HG02763 (cell line): ENCODE measurements around the gene TNPO3.
"Not testable (repeated sequence)": the region's sequence is repeated elsewhere in the genome, so short reads cannot be mapped to it uniquely, and the experiment has no call there.

Experiments
- ATAC-seq: cut with Tn5 transposase; IDR thresholded peaks from one replicate; pipeline ENCODE4 v1.9.1; 2021; ENCODE audit warnings: mild to moderate bottlenecking, moderate library complexity; ENCODE audit not compliant: unreplicated experiment

Gene TNPO3

DNA sequence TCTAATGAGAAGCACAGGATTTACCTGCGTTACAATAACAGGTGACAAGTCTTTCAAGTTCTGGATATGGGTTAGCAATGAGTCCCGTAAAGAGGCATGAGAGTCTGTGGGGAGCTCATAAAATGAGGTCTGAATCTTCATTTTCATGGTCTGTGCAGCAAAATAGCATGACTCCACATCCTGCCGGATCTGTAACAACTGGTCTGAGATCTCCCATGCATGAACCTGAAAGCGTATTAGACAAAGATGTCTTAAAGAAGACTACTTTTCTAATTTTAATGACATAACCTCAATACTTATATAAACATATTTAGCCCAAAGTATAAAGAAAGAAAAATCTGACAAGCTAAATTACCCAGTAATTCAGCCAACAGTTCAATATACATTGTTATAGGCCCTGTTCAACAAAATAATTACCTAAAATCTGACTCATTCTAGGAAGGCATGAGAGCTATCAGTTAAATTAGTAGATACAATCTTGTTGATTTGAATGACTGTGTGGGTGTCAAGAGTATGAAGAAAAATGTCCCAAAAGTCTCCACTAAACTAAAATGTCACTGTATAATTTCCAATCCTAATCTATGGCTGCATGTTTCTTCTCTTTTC lies 36.9 kb downstream of the TNPO3 start:
- ATAC-seq: no peak

DNA sequence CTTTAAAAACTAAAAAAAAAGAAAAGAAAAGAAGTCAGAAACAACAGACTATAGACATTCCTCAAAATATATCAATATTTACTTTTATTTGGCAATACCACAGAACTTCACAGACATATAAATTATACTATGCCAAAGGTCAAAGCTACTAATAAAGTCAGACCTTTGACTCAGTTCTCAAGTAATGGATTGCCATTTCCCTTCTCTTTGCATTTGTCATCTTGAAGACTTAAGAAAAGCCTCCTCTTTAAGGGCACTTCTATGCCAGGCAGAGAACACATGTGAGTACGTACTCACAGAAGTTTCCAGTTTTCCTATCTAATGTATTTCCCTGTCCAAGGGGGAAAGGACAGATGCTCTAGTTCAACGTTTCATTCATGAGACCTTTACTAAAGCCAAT lies 37.6 kb downstream of the TNPO3 start:
- no peak for ATAC-seq

DNA sequence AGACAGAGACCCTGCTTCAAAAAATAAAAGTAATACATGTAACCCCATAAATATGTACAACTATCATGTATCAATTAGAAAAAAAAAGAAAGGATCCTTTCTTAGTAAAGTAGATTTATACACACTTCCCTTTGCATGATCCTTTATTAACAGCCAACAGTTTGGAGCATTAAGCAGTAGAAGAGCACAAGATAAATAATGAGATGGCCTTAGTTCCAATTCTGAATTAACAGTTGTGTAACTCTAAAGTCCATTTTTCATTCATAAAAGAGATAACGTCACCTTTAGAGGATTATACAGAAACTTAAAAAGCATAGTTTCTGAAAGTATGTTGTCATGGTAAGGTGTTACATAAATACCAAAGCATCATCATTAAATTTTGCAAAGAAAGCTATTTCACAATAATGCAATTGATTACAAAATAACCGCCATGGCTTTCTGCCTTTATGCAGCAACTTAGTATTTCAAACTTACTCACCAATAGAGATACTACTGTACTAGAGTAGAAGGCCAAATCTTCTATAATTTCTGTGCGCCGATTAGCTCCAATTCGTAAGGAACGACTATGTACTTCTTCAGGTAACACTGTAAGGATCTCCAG lies 40.3 kb downstream of the TNPO3 start:
- no peak for ATAC-seq

DNA sequence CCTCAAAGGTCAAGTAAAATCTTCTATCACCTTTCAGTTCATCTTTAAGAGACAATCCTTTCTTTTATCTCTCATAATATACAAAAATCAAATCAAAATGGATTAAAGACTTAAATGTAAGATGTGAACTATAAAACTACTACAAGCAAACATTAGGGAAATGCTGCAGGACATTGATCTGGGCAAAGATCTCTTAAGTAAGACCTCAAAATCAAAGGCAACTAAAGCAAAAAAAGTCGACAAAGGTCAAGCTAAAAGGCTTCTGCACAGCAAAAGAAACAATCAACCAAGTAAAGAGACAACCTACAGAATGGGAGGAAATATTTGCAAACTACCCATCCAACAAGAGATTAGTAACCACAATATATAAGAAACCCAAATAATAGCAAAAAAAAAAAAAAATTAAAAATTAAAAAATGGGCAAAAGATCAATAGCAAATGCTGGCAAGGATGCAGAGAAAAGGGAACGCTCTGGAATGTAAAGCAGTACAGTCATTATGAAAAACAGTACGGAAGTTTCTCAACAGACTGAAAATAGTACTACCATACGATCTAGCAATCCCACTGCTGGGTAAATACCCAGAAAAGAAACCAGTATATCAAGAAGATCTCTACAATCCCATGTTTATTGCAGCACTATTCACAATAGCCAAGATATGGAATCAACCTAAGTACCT lies 41.7 kb downstream of the TNPO3 start:
- no peak for ATAC-seq

DNA sequence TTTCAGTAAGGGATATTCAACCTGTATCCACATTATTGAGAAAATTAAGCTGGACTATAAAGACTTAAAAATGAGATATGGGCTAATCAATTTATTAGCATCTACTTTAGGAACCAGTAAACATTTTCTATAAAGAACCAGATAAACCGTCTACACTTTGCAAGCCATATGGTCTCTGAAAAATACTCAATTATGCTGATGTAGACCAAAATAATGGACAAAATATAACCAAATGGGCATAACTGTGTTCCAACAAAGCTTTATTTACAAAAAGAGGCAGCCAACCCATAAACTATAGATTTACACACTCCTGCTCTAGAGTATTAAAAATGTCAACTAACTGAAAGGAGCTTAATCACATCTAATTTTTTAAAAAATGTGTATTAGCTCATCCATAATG lies 42.3 kb downstream of the TNPO3 start:
- no peak for ATAC-seq

DNA sequence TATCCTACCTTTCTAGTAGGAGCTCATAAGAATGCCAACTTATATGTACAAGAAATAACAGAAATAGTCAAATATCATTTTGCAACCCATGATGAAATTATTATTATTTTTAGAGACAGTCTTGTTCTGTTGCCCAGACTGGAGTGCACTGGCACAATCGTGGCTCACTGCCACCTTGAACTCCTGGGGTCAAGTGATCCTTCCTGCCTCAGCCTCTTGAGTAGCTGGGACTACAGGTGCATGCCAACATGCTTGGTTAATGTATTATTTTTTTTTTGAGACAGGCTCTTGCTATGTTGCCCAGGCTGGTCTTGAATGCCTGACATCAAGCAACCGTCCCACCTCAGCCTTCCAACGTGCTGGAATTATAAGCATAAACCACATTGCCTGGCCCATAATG lies 44.8 kb downstream of the TNPO3 start:
- no peak for ATAC-seq

DNA sequence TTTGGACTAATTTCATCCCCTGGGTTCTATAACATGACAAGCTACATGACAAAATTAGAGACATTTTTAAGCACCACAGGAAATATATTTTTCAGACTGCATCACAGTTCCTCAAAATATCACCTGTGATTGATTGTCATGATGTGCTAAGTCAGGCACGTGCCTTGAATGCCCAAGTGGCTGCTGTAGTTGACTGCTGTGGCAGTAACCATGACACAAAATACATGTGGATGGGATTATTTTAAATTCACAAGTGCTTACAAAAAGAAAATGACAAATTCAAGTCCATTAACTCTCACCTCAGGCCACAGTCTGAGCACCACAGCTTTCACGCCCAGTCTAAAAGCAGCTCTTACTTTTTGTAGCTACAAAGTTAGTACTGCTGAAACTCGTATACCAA lies 45.5 kb downstream of the TNPO3 start:
- peak; percentile 61 for ATAC-seq

DNA sequence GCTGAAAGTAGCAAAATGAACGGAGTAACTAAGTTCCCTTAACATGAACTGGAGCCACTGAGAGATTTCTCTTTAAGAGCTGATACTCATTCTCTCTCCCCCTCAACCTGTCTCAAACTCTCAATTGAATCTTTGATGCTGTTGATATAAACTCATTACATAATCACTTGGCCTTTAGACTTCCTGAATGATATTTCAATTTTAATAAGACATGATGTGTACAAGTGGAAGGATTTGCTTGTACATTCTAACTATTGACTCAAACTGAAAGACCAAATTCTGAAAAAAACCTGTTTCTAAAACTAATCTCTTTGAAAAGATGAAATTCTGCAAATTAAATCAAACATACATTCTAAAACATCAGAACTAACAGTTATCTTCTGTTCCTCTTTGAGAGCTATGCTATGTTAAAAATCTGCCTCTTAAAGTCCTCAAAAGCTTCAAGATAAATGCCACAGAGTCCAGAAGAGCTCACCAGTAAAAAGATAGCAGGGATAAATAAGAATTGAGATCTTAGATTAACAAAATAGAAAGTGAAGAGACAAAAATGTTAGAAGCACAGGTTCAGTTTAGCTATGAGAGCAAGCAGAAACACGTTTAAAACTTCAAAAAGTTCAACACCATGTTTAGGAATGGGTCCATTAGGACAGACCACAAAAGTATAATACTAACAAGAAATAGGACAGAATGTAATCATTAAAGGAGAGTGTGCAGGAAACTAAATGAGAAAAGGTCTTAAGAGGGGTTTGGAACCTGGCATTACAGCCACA lies 46.1 kb downstream of the TNPO3 start:
- no peak for ATAC-seq

DNA sequence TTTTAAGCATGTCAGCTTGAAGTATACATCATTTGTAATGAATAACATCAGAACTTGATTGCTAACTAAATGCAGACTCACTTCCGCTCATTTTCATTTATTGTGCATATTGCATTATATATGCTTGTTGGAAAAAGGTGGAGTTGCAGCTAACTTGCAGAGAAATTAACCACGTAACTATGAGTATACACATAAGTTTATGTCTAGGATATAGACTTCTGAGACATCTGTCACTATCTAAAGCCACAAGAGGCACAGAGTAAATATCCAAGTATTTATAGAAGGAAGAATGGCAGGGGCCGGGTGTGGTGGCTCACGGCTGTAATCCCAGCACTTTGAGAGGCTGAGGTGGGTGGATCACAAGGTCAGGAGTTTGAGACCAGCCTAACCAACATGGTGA lies 47.3 kb downstream of the TNPO3 start:
- ATAC-seq: no peak

DNA sequence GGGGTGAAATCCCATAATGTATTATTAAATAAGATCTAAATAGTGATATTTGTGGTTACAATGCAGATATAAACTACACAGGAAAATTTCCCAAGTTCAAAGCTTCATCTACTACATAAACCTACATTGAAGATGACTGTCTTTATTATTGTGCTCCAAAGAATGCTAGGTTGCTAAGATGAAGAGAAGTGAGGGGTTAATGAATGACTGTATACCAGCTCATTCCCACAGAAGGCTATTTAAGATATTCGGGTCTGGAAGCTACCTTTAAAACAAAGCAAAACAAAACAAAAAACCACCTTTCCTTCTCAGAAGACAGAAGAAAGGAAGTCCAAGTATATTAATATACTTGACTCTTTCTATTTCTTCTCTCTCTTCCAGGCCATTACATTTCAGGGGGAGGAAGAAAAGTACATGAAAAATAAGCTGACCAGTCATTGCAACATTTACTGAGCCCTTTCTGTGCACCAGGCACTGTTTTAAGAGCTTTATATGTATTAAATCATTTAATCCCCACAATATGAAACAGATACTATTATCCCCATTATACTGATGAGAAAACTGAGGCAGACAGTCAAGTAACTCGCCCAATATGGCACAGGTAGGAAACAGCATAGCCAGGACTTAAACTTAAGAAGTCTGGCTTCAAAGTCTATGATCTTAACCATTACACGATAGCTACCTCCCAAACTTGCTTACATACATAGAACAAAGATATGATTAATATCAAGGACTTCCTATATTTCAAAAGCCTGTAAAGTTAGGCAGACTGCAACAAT lies 48.1 kb downstream of the TNPO3 start:
- ATAC-seq: no peak

DNA sequence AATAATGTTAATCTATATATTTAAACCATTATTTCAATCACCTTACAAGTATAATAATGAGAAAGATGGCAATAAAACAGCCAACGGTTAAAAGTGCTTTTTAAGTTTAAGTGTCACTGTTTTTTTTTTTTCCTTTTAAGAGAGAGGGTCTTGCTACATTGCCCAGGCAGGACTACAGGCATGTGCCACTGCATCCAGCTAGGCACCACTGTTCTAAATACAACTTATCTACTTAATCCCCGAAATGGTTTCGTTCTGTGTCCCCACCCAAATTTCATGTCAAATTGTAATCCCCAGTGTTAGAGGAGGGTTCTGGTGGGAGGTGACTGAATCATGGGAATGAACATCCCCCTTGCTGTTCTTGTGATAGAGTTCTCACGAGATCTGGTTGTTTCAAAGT lies 49.7 kb downstream of the TNPO3 start:
- ATAC-seq: no peak

DNA sequence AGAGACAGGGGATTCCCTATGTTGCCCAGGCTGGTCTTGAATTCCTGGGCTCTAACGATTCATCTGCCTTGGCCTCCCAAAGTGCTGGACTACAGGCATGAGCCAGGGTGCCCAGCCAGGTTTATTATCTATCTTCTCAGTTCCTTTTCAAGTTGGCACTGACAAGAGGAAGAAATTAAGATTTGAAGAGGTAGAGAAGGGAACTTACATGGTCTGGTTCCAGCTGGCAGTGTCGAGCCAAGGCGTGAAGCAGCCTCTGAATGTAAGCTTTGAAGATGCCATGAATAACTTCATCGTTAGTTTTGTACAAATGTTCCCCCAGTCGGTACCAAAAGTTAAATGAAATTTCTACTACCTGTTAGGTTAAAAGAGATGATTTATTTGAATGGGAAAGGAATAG lies 57.7 kb downstream of the TNPO3 start:
- no peak for ATAC-seq

DNA sequence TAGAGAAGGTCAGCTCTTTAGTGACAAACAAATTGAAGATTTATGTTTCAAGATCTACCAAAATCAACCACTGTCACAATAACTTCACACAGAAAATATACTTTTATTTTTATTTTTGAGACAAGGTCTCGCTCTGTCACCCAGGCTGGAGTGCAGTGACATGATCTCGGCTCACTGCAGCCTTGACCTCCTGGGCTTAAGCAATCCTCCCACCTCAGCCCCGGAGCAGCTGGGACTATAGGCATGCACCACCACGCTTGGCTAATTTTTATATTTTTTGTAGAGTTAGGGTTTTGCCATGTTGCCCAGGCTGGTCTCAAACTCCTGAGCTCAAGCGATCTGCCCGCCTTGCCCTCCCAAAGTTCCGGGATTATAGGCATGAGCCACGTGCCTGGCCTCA lies 60.4 kb downstream of the TNPO3 start:
- ATAC-seq: not testable (repeated sequence)

DNA sequence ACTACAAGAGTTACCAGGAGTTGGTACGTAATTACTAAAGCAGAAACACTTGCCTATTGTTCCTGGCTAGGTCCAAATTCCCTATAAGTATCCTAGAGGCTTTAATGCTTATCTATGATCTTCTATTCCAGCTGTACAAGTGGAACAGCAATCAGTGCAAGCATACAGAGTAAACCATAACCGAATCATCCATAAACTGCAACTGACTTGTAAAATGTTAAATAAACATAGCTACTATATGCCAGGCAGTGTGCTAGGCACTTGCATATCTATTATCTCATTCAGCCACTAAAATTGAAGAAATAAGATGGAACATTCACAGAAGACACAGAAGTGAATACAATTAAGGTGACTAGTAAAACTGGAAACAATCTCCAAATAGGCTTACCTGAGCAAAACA lies 61.5 kb downstream of the TNPO3 start:
- ATAC-seq: no peak

DNA sequence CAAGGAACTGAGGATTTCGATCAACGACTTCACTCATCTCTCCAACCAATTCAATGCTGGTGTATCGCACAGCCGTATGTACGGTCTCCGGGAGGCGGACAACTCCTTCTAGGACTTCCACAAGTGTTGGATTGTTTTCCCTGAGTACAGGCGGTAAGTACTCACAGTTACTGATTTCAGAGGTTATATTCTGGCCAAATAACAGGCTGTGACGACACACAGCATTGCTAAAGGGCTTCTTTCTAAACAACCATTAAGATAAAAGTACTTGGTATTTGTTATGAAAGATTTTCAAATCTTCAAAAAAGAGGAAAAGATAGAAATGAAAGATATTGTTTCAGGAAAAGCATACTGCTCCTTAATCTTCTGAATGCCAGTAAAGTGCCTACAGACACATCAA lies 65.0 kb downstream of the TNPO3 start:
- ATAC-seq: no peak

DNA sequence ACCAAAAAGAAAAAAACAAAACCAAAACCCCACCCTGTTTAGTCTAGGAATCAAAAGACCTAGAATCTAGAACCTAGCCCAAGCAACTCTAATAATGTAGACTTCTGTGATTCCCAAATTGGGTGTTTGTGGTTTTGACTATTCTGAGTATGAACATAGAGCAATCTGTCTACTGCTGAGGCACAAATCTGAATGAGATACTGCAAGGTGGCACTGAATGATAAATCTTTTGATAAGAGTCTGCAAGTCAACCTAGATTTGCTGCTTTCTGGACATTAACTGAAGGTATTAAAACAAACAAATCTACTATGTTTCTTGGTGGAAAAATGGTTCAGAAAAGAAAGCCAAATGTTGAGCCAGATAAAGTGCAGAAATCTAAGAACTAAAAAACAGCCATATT lies 66.5 kb downstream of the TNPO3 start:
- ATAC-seq: no peak

DNA sequence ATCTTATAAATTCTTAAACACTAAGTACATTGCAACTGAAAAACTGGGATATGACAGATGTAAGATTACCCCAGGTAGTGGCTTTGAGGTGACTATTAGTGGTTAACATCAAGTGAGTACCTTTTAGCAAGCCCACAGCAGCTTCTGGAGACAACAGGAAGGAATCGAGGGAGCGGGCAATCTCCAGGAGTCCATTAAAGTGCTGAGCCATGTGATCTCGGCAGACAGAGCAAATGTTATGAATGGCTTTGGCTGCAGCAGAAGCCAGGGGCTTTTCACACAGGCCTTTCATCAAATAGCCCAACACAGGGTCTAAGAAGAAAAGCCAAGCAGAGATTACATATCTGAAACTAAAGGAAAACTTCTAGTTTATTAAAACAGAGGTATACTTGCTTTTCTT lies 68.3 kb downstream of the TNPO3 start:
- no peak for ATAC-seq

DNA sequence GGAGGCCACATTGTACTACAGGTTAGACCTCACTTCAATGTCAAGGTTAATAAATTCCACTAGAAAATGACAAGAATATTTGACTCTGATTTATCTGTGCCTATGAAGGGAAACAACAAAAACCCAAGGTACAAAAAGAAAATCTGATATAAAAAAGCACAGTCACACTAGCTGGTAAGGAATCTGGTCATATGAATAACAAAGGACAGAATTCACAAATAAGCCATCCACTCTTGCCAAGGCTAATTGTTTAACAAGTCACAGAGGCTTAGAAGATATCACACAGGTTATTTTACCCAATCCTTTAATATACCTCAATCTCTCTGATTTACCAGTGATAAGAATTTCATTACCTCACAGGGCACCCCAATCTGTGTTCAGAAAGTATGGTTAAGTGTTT lies 69.3 kb downstream of the TNPO3 start:
- no peak for ATAC-seq

DNA sequence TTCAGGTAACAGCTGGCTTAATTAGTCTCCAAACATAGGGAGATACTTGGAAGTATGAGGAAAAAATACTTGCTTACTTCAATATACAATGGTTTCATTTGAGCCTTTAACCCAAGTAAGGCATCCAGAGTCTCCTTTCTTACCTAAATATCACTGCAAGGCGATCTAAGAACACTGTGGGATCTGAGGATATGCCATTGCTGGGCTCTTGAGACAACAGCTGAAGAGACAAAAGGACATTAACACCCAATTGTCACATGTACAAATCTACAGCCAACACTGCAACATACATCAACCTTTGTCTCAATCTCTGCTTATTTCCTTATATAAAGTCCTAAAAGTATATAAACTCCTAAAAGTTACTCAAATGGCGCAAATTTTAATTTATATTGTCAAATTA lies 72.8 kb downstream of the TNPO3 start:
- no peak for ATAC-seq

DNA sequence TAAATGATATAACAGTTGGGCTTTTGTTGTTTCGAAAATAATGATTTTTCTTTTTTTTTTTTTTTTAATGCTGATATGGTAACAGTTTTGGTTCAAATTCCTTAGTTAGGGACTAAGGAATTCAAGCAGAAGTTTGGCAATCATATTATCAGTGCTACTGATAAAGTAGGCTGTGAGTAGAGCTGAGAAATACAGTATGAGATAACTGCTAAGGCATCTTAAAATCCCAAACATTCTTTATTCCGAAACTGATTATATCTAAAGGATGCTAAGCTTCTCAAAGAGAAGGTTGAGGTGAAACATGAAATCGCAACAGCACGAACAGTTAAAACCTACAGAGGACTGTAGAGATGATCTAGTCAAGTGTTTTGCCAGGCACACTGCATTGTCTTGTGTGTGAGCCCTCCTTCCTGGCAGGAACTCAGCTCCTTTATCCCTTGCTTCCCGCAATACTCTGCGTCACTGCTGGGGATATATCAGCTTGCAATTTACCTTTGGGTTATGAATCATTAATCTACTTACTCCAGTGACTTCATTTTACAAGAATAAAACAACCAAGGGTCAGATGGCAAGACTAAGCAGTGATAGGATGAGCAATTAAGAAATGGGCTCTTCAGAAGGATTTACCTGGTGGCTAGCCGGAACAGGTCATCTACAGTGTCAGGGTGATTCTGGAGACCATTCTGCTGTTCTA lies 80.5 kb downstream of the TNPO3 start:
- ATAC-seq: no peak

DNA sequence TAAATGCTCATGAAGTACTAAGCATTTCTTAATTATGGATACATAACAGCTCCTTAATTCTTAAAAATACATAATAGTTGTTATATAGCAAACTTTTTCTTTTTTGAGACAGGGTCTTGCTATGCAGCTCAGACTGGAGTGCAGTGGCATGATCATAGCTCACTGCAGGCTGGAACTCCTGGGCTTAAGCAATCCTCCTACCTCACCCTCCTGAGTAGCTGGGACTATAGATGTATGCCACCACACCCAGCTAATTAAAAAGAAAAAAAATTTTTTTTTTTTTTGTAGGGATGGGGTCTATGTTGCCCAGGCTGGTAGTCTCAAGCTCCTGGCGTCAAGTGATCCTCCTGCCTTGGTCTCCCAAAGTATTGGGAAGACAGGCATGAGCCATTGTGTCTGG lies 86.3 kb downstream of the TNPO3 start:
- no peak for ATAC-seq
